Retina (tissue), 1 donor: ENCODE measurements around the gene WASL.
A peak's percentile ranks its signal among the peaks of the same experiment; 100 is the strongest.
"Not testable (repeated sequence)": the region's sequence is repeated elsewhere in the genome, so short reads cannot be mapped to it uniquely, and the experiment has no call there.

ENCODE experiments used
- DNase-seq: peaks from one replicate; pipeline ENCODE4 v3.0.0-alpha.2; 2016

Gene WASL

GRCh38 chr7:123768493-123768892, 19.7 kb upstream of the WASL start:
- DNase-seq = no peak

- DNase-seq = no peak
Observed at GRCh38 chr7:123763191-123763661, 14.4 kb upstream of the WASL start.

GRCh38 chr7:123761729-123762128, 12.9 kb upstream of the WASL start:
- DNase-seq = no peak

GRCh38 chr7:123757095-123757494, 8.3 kb upstream of the WASL start:
- no peak for DNase-seq

- DNase-seq = no peak
Observed at GRCh38 chr7:123755338-123755737, 6.5 kb upstream of the WASL start.

- no peak for DNase-seq
Observed at GRCh38 chr7:123754271-123754871, 5.6 kb upstream of the WASL start.

- DNase-seq = no peak
Observed at GRCh38 chr7:123752534-123752933, 3.7 kb upstream of the WASL start.

GRCh38 chr7:123751821-123752220, 3.0 kb upstream of the WASL start:
- DNase-seq = no peak

GRCh38 chr7:123750389-123751230, 1.8 kb upstream of the WASL start:
- no peak for DNase-seq

GRCh38 chr7:123749537-123749857, 694 bp upstream of the WASL start:
- DNase-seq = no peak

GRCh38 chr7:123748171-123748733, 551 bp downstream of the WASL start:
- peak; percentile 69 for DNase-seq

- peak; percentile 69 for DNase-seq
Observed at GRCh38 chr7:123747620-123748141, 1.1 kb downstream of the WASL start.

- no peak for DNase-seq
Observed at GRCh38 chr7:123746931-123747488, 1.8 kb downstream of the WASL start.

GRCh38 chr7:123746055-123746454, 2.7 kb downstream of the WASL start:
- no peak for DNase-seq

GRCh38 chr7:123745437-123745836, 3.4 kb downstream of the WASL start:
- DNase-seq = no peak

- DNase-seq = no peak
Observed at GRCh38 chr7:123744416-123744815, 4.4 kb downstream of the WASL start.

- no peak for DNase-seq
Observed at GRCh38 chr7:123741940-123742339, 6.9 kb downstream of the WASL start.

GRCh38 chr7:123738808-123739207, 10.0 kb downstream of the WASL start:
- no peak for DNase-seq

GRCh38 chr7:123738356-123738755, 10.4 kb downstream of the WASL start:
- DNase-seq = no peak

- not testable (repeated sequence) for DNase-seq
Observed at GRCh38 chr7:123737168-123737674, 11.6 kb downstream of the WASL start.

GRCh38 chr7:123735539-123735938, 13.3 kb downstream of the WASL start:
- DNase-seq = no peak

GRCh38 chr7:123734498-123734897, 14.3 kb downstream of the WASL start:
- no peak for DNase-seq

GRCh38 chr7:123732413-123733091, 16.3 kb downstream of the WASL start:
- DNase-seq = no peak
